Activated CD8-positive, alpha-beta memory T cell treated with anti-CD3 and anti-CD28 coated beads for 4 hours (primary cell): ENCODE data around the gene HOXD8.

Experiments used
- DNase-seq, 2 donors: peaks; one replicate each; pipeline ENCODE4 v3.0.0-alpha.2; 2020; ENCODE audit warnings: low read depth in 2 of 2

Gene HOXD8

DNA sequence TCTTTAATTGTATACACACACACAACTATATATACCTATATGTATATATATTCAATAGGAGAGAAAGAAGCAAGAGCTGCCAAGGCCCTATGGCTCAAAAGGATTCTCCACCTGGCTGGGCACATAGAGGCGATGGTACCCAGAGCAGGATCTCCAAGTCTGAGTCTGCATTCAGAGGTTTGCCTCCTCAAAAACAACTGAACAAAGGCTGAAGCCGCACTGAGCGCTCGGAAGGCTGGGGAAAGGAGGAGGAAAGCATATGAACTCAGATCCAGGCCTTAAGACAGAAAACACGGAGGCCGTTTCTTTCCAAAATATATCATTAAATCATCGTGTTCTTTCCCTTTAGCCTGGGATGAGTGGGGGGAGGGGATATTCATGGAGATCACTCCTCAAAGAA, 26.3 kb upstream of the HOXD8 start:
- no peak for DNase-seq

DNA sequence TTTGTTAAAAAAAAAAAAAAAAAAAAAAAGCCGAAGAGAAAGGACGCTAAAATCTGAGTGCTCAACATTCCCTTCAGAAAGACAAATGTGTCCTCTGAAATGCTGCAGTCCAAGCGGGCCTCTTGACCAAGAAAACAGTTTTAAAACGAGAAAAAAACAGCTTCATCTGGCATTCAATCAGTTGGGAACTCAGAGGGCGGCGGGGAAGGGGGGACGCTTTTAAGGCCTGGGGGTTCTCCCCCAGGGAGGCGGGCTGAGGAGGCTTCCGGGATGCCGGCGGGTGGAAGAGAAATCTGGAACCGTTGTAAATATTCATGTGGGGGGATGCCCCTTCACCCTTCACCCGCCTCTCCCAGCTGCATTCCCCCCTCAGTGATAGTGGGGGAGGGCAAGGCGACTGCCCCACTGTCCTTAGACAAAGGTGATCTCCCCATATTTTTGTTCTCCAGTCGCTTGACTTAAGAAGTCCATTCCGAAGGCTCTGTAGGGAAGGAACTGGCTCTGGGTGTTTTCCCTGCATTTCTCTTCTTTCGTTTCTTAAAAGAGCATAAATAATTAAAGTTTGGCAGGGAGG, 25.7 kb upstream of the HOXD8 start:
- DNase-seq = no peak

DNA sequence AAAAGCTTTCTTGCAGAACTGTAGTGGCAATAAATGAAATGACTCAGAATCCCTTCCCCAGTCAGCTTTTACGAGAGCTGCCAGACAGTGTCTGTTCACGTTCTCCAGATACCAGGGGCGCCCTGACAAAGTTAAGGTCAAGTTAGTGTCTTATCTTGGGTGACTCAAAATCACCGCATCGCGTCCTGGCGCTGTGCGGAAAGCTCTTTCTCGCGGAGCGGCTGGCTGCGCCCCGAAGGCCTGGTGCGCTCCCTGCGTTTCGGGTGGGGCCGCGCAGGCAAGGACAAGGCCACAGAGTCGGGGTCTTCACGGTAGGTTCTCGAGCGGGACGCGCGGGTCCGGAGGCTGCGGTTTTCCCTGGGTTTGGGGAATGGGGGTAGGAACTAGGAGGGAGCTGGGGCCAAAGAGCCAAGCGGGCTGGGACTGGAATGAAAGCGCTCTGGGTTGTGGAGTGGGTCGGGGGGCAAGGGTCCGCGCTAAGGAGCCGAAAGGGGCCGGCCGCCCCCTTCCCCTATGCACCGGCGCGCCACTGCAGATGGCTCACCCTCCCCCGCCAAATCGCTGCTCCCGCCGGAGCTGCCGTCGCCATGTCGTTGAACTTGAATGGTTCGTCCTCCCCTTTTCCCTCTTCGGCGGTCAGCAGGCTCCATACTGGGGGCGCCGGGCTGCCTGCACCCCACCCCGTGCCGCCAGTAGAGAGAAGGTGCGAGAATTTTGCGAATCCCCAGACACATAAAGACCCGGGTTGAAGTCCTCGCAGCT, 25.0 kb upstream of the HOXD8 start:
- DNase-seq = no peak

DNA sequence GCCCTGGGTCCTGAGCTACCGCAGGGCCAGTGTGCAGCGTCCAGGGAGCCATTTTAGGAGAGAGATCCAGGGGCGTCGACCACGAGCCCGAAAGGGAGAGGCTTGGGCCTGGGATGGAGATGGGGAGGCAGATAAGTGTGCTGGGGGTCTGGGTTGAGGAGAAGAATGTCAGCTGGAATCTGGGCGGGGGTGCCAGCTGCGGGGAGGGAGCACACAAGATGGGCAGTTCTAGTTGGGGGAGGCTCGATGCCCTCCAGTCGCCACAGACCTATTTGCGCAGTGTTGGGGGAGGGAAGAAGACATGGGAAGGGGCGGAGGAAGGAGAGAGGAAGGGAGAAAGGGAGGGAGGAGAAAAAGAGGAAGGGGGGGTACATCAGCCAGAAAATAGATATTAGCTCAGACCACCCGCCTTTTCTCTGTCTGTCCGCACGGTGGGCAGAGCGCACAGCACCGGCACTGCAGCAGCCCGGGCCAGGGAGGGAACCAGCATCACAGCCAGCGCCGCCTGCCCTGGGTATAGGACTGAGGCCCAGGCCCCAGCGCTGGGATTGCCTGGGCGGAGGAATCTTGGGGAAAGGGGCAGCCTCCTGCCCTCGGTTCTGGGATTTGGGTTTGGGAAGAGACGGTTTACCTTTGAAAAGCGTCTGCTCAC, 24.3 kb upstream of the HOXD8 start:
- no peak for DNase-seq

DNA sequence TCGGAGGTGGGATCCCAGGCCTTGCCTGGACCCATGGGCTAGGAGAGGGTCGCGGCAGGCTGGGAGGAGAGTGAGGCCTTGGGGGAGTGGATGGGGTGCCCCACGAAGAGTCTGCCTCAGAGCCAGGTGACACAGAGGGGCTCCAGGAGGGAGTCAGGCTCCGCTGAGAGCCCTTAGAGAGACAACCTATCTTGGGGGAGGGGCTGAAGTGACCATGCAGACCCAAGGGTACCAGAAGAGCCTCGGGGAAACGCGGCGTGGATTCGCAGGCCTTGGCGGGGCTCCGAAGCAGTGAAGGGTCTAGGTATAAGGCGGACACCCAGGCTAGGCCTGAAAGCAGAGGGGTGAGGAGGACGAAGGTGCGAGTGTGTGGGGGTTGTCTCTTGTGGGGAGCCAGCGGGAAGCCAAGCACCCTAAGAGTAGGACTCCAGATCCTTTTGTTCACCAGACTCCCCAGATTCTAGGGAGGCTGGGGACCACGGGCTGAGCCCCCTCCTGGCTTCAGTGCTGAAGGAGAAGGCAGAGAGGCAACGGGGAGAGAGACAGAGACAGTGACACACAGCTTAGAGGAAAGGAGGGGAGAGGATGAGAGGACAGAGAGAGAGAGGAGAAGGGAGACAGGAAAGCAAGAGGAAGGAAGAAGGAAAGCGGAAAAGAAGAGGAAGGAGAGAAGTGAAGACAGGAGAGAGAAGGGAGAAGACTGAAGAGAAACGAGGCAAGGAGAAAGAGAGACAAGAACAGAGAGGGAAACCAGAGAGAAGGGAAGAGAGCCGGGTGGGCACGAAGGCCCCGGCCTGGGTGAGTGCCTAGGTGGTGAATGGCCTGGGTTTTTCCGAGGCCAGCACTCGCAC, 23.6 kb upstream of the HOXD8 start:
- DNase-seq = no peak

GRCh38 chr2:176106581-176107539, 22.6 kb upstream of the HOXD8 start, which contains the start of gene HOXD11:
Gene HOXD11, plus strand, starts transcription at chr2:176107280. Its CDS starts 76 bp downstream, at chr2:176107356.
- no peak for DNase-seq

- no peak for DNase-seq
These were observed 21.7 kb upstream of the HOXD8 start for GRCh38 chr2:176107731-176108181.

GRCh38 chr2:176109192-176109901, 20.2 kb upstream of the HOXD8 start:
- no peak for DNase-seq

DNA sequence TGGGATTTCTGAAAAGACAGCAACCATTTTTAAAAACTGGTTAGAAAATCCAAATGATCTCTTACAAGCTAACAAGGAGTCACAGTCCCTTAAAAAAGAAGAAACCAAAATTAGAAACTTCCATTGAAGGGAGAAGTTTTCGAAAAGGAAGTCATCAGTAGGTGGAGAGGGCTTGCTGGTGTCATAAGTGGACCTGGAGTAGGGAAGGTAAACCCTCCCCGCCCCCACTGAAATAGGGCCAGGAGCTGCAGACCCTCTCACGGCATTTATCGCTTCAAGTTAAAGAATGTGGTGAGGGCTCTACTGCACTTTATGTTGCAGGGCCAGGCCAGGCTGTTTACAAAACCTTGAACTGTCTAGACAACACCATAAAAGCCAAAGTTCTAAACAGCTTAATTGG, 19.6 kb upstream of the HOXD8 start:
- DNase-seq = no peak

- DNase-seq = no peak
These were observed 18.8 kb upstream of the HOXD8 start for GRCh38 chr2:176110415-176111308.

- DNase-seq = no peak
These were observed 18.2 kb upstream of the HOXD8 start for GRCh38 chr2:176111309-176111663.

DNA sequence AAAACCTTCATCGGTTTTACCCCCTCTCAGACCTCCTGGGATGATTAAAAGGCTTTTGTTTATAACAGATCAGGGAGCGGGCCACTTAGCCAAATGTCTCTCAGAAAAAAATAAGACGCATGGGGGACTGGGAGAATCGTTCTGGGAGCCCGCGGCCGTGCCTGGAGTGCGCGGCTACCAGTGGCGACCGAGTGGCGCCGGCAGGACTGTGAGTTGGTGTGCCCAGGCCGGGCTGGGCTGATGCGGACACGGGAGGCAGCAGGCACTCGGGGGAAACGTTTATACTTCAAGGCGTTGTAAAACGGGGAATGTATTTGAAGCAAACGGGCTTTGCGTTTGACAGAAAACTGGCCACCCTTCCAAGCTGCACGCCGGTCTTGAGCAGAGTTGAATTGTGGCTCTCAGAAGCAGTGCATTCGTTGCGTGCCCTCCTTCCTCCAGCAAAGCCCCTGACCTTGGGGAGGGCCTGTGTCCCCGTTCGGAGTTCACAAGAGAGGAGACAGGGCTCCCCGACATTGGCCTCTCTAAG, 17.6 kb upstream of the HOXD8 start:
- no peak for DNase-seq

DNA sequence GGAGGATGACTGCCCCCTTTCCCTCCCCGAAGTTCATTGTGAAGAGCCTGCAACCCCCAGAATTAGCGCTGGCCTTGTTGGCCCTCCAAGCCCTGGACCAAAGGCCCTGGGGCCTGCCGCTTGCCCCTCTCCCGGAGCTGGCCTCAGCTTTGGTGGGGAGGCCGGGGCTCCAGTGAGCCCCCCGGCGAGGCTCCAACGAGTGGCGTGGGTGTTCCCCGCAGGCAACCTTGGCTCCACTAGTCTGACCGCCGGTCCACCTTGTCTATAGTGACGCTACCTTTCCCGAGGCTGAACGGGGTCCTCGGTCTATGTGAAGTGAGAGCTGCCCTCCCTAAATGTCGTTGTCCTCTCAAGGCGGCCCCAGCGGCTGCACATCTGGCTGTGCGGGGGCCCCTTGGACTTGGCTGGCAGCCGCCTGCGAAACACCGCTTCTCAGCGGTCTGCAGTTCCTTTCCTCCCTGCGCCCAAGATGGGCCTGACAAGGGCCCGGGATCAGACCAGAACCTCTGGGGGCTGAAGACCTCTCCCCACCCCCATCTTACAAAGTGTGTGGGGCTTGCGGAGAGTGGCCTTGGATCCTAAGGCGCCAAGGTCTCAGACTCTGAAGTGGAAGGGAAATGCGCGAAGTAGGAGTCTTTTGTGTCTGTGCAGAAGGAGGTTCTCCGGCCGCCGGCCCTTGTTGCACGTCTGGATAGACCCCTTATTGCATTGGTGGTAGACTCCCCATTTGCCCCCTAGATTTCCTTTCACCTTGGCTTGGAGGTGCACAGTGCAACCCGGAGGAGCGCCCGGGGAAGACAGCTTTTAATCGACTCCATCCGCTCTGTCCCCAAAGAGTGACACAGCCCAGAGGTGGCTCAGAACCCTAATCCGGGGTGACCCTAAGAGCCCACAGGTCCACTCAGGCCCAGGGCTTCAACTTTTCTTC, 16.9 kb upstream of the HOXD8 start:
- no peak for DNase-seq

- DNase-seq = no peak
These were observed 15.2 kb upstream of the HOXD8 start for GRCh38 chr2:176114120-176114929.

DNA sequence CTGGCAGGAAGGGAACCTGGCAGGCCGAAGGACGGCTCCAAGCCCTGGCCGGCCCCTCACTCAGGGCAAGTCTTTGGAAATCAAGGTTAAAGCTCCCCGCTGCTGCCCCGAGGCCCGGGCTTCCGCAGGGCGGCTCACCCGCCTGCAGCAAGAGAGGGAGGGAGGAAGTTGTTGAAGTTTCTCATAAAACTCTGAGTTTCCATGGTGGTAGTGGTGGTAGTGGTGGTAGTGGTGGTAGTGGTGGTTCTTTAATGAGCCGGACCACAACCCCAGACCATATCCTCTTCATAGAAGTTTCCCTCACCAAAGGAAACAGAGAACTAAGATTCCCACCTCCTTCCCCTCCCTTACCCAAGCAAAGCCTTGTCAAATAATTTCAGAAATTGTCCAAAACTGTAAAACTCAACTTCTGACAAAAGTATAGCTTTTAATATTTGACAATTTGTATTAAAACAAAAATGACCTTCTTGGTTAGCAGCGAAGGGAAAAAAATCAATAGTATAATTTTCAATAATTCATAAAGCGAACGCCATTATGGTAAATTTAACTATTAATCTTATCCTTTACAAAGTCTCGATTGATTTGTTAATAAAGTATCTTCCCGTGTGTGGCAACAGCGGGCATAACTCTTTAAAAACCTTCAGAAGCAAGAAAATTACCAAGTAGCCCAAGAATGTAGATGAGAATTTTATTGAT, 14.4 kb upstream of the HOXD8 start:
- DNase-seq = no peak
